Islet precursor cell (in vitro differentiated cells): Measurements from ENCODE around the gene OR51B2.
"Not testable (repeated sequence)": the region's sequence is repeated elsewhere in the genome, so short reads cannot be mapped to it uniquely, and the experiment has no call there.

ENCODE experiments used
- DNase-seq: peaks from one replicate; pipeline ENCODE4 v3.0.0-alpha.2; 2018

OR51B2 gene

GRCh38 chr11:5307256-5308019 is 16.7 kb downstream of the OR51B2 start:
- DNase-seq = no peak

GRCh38 chr11:5304046-5304445 is 20.1 kb downstream of the OR51B2 start:
- DNase-seq = no peak

- no peak for DNase-seq
Measured at GRCh38 chr11:5303626-5304025, 20.5 kb downstream of the OR51B2 start.

- no peak for DNase-seq
Measured at GRCh38 chr11:5301846-5302245, 22.3 kb downstream of the OR51B2 start, which contains the start of gene OR51B4. TSS of gene OR51B4 (minus strand) at chr11:5301946. CDS start at chr11:5301946, 0 bp downstream.

GRCh38 chr11:5300251-5300650 is 23.8 kb downstream of the OR51B2 start:
- DNase-seq = no peak

- no peak for DNase-seq
Measured at GRCh38 chr11:5298451-5298850, 25.6 kb downstream of the OR51B2 start.

GRCh38 chr11:5297721-5298323 is 26.3 kb downstream of the OR51B2 start:
- no peak for DNase-seq

- not testable (repeated sequence) for DNase-seq
Measured at GRCh38 chr11:5294342-5294995, 29.6 kb downstream of the OR51B2 start.

GRCh38 chr11:5293028-5293427 is 31.1 kb downstream of the OR51B2 start:
- DNase-seq = no peak

- no peak for DNase-seq
Measured at GRCh38 chr11:5291207-5291838, 32.8 kb downstream of the OR51B2 start.

GRCh38 chr11:5290106-5290505 is 34.0 kb downstream of the OR51B2 start:
- DNase-seq = no peak

- DNase-seq = no peak
Measured at GRCh38 chr11:5289696-5290095, 34.4 kb downstream of the OR51B2 start.

GRCh38 chr11:5288906-5289550 is 35.1 kb downstream of the OR51B2 start:
- no peak for DNase-seq

- peak; percentile 76 for DNase-seq
Measured at GRCh38 chr11:5288108-5288905, 35.8 kb downstream of the OR51B2 start.

- DNase-seq = no peak
Measured at GRCh38 chr11:5286901-5287300, 37.2 kb downstream of the OR51B2 start.

GRCh38 chr11:5286351-5286750 is 37.7 kb downstream of the OR51B2 start:
- no peak for DNase-seq

- no peak for DNase-seq
Measured at GRCh38 chr11:5285703-5286340, 38.3 kb downstream of the OR51B2 start.

- DNase-seq = no peak
Measured at GRCh38 chr11:5284637-5285036, 39.5 kb downstream of the OR51B2 start.

GRCh38 chr11:5283882-5284281 is 40.2 kb downstream of the OR51B2 start:
- DNase-seq = no peak

GRCh38 chr11:5283086-5283485 is 41.0 kb downstream of the OR51B2 start:
- DNase-seq = no peak

GRCh38 chr11:5282628-5283027 is 41.5 kb downstream of the OR51B2 start:
- DNase-seq = no peak

GRCh38 chr11:5281596-5281995 is 42.5 kb downstream of the OR51B2 start:
- DNase-seq = no peak
